Kidney glomerular epithelial cell (primary cell): ENCODE results near the gene ERC2.

Experiments used
- DNase-seq: peaks from one replicate; lab custom pipeline; 2025; lab: John Stamatoyannopoulos, UW

ERC2 gene

GRCh38 chr3:55588146-55588765 lies 880.0 kb downstream of the ERC2 start:
- no peak for DNase-seq

GRCh38 chr3:55585856-55586255 lies 882.4 kb downstream of the ERC2 start:
- no peak for DNase-seq

- DNase-seq, result no peak
These were observed 883.4 kb downstream of the ERC2 start for GRCh38 chr3:55584716-55585368.

GRCh38 chr3:55584030-55584429 lies 884.2 kb downstream of the ERC2 start:
- no peak for DNase-seq

GRCh38 chr3:55583475-55583874 lies 884.8 kb downstream of the ERC2 start:
- no peak for DNase-seq

- no peak for DNase-seq
These were observed 888.8 kb downstream of the ERC2 start for GRCh38 chr3:55579496-55579895.

GRCh38 chr3:55576621-55577388 lies 891.5 kb downstream of the ERC2 start:
- no peak for DNase-seq

- DNase-seq, result peak; percentile 3
These were observed 893.6 kb downstream of the ERC2 start for GRCh38 chr3:55574671-55575070.

- no peak for DNase-seq
These were observed 895.5 kb downstream of the ERC2 start for GRCh38 chr3:55572816-55573215.

- no peak for DNase-seq
These were observed 896.4 kb downstream of the ERC2 start for GRCh38 chr3:55571913-55572312.

- no peak for DNase-seq
These were observed 897.0 kb downstream of the ERC2 start for GRCh38 chr3:55571216-55571813.

- DNase-seq, result no peak
These were observed 898.0 kb downstream of the ERC2 start for GRCh38 chr3:55570271-55570711.

- DNase-seq, result no peak
These were observed 899.2 kb downstream of the ERC2 start for GRCh38 chr3:55569033-55569599.

GRCh38 chr3:55567615-55568014 lies 900.7 kb downstream of the ERC2 start:
- DNase-seq, result no peak

GRCh38 chr3:55567121-55567520 lies 901.1 kb downstream of the ERC2 start:
- DNase-seq, result no peak

- DNase-seq, result no peak
These were observed 902.7 kb downstream of the ERC2 start for GRCh38 chr3:55565521-55565920.

- DNase-seq, result no peak
These were observed 903.5 kb downstream of the ERC2 start for GRCh38 chr3:55564726-55565125.

GRCh38 chr3:55562700-55563099 lies 905.6 kb downstream of the ERC2 start:
- DNase-seq, result no peak

GRCh38 chr3:55559500-55560423 lies 908.5 kb downstream of the ERC2 start:
- DNase-seq, result no peak

GRCh38 chr3:55558316-55558715 lies 910.0 kb downstream of the ERC2 start:
- DNase-seq, result no peak

GRCh38 chr3:55557549-55557948 lies 910.7 kb downstream of the ERC2 start:
- DNase-seq, result no peak
